ENCODE data around the gene NTRK2.

DNA sequence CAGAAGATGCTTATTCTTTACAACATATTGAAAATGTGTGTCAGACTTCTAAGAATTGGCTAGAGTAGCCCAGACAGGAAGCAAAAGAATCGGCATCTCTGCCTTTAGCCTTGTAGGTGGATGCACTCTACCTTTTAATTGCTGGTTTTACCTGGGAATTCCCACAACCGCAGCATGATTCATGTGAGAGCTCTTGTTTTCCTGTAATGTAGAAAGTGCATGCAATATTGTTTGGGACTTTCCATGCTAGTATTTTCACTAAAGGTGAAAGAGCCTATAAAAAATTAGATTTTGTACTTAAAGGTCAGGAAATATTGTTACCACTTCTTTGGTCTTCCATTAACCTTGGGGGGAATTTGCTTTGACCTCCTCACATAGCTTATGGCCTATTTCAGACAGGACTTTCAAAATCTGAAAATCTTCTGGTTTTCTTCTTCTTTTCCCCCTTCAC, 89.8 kb downstream of the NTRK2 start:
- TF ChIP-seq, protein P1, sequence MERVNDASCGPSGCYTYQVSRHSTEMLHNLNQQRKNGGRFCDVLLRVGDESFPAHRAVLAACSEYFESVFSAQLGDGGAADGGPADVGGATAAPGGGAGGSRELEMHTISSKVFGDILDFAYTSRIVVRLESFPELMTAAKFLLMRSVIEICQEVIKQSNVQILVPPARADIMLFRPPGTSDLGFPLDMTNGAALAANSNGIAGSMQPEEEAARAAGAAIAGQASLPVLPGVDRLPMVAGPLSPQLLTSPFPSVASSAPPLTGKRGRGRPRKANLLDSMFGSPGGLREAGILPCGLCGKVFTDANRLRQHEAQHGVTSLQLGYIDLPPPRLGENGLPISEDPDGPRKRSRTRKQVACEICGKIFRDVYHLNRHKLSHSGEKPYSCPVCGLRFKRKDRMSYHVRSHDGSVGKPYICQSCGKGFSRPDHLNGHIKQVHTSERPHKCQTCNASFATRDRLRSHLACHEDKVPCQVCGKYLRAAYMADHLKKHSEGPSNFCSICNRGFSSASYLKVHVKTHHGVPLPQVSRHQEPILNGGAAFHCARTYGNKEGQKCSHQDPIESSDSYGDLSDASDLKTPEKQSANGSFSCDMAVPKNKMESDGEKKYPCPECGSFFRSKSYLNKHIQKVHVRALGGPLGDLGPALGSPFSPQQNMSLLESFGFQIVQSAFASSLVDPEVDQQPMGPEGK (CRISPR knock-in tag; IDR thresholded peaks at IDR 0.05; ENCODE audit: borderline replicate concordance): no peak
- TF ChIP-seq, protein P2, sequence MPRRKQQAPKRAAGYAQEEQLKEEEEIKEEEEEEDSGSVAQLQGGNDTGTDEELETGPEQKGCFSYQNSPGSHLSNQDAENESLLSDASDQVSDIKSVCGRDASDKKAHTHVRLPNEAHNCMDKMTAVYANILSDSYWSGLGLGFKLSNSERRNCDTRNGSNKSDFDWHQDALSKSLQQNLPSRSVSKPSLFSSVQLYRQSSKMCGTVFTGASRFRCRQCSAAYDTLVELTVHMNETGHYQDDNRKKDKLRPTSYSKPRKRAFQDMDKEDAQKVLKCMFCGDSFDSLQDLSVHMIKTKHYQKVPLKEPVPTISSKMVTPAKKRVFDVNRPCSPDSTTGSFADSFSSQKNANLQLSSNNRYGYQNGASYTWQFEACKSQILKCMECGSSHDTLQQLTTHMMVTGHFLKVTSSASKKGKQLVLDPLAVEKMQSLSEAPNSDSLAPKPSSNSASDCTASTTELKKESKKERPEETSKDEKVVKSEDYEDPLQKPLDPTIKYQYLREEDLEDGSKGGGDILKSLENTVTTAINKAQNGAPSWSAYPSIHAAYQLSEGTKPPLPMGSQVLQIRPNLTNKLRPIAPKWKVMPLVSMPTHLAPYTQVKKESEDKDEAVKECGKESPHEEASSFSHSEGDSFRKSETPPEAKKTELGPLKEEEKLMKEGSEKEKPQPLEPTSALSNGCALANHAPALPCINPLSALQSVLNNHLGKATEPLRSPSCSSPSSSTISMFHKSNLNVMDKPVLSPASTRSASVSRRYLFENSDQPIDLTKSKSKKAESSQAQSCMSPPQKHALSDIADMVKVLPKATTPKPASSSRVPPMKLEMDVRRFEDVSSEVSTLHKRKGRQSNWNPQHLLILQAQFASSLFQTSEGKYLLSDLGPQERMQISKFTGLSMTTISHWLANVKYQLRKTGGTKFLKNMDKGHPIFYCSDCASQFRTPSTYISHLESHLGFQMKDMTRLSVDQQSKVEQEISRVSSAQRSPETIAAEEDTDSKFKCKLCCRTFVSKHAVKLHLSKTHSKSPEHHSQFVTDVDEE (CRISPR knock-in tag; IDR thresholded peaks at IDR 0.05): no peak
- TF ChIP-seq ZNF8 (CRISPR knock-in tag; IDR thresholded peaks at IDR 0.05) (no peak), RARB (CRISPR knock-in tag; IDR thresholded peaks at IDR 0.05) (no peak), SNAI2 (CRISPR knock-in tag; IDR thresholded peaks at IDR 0.05) (no peak), GLIS3 (CRISPR knock-in tag; IDR thresholded peaks at IDR 0.05) (no peak)
- TF ChIP-seq, protein P3, sequence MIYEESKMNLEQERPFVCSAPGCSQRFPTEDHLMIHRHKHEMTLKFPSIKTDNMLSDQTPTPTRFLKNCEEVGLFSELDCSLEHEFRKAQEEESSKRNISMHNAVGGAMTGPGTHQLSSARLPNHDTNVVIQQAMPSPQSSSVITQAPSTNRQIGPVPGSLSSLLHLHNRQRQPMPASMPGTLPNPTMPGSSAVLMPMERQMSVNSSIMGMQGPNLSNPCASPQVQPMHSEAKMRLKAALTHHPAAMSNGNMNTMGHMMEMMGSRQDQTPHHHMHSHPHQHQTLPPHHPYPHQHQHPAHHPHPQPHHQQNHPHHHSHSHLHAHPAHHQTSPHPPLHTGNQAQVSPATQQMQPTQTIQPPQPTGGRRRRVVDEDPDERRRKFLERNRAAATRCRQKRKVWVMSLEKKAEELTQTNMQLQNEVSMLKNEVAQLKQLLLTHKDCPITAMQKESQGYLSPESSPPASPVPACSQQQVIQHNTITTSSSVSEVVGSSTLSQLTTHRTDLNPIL (CRISPR knock-in tag; IDR thresholded peaks at IDR 0.05; ENCODE audit: low read depth): no peak
